GM20000 (cell line): ENCODE data around the gene CARD9.

ENCODE experiments used
- DNase-seq: peaks from one replicate; pipeline ENCODE4 v3.0.0; 2012; ENCODE audit warnings: low spot score
- CTCF ChIP-seq: IDR thresholded peaks from 2 replicates; pipeline ENCODE4 v1.5.1; 2012; ENCODE audit warnings: mild to moderate bottlenecking, control low read depth; ENCODE audit errors: extremely low read depth, missing control alignments

The CARD9 gene

DNA sequence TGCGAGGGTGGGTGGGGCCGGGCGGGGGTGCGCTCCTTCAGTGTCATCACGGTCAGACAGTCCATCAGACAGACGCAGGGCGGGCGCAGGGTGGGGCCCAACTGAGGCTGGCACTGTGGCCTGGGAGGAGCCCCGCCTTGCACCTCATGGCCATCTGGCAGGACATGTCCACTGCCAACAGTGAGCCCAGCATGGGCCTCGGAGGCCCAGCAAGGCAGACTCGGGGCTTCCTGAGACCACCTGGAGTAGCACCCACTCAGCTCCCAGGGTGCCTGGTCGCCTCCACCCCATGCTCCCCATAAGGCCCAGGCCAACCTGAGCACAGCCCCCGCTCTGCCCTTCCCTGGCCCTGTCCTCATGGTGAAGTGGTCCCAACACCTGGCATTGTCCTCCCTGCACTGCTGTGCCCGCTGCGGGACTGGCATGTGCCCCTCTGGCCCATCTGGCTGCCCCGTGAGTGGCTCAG lies 54.7 kb downstream of the CARD9 start:
- TF ChIP-seq CTCF: no peak
- no peak for DNase-seq

GRCh38 chr9:136318111-136318775 lies 55.2 kb downstream of the CARD9 start:
- TF ChIP-seq CTCF: no peak
- no peak for DNase-seq

GRCh38 chr9:136317695-136318094 lies 55.8 kb downstream of the CARD9 start:
- DNase-seq: no peak
- TF ChIP-seq CTCF: no peak

GRCh38 chr9:136316896-136317676 lies 56.4 kb downstream of the CARD9 start:
- TF ChIP-seq CTCF: no peak

GRCh38 chr9:136316271-136316751 lies 57.2 kb downstream of the CARD9 start:
- TF ChIP-seq CTCF: no peak
- DNase-seq: no peak

More at GRCh38 chr9:136316896-136317676, 56.4 kb downstream of the CARD9 start:
- DNase-seq: no peak

- no peak for DNase-seq
- no peak for TF ChIP-seq CTCF
Measured at GRCh38 chr9:136314944-136315343, 58.5 kb downstream of the CARD9 start.

DNA sequence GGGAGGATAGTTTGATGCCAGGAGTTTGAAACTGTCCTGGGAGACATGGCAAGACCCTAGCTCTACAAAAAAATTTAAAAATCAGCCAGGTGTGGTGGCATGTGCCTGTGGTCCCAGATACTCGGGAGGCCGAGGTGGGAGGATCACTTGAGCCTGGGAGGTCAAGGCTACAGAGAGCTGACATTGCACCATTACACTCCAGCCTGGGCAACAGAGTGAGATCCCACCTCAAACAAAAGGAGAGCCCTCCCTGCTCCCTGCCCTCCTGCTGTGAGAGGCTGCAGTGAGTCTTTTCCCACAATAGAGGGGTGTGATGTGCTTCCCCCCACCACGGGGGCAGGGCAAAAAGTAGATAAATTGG lies 59.4 kb downstream of the CARD9 start:
- no peak for TF ChIP-seq CTCF

More for the DNA sequence above, 59.4 kb downstream of the CARD9 start:
- no peak for DNase-seq
